Endothelial cell of umbilical vein (primary cell): ENCODE results near the gene CAND2.

Experiments used
- CTCF ChIP-seq, 2 donors: IDR thresholded peaks; 1 replicate in 1 of 2; 2 replicates in 1 of 2; pipeline ENCODE4 v1.5.1; 2011; ENCODE audit warnings: low read length in 2 of 2, mild to moderate bottlenecking in 2 of 2, moderate library complexity in 2 of 2, control low read depth in 1 of 2, inconsistent platforms in 1 of 2, low read depth in 1 of 2; ENCODE audit not compliant: insufficient read depth in 1 of 2; ENCODE audit errors: extremely low read depth in 1 of 2
- EZH2 ChIP-seq: IDR thresholded peaks from 2 replicates; pipeline ENCODE4 v1.6.1; 2012; ENCODE audit warnings: borderline replicate concordance, low read depth, mild to moderate bottlenecking, moderate library complexity, low read length, inconsistent platforms; ENCODE audit not compliant: severe bottlenecking
- JUN ChIP-seq: IDR thresholded peaks from 2 replicates; pipeline ENCODE4 v1.6.1; 2011; ENCODE audit warnings: borderline replicate concordance, low read depth; ENCODE audit not compliant: insufficient read length, insufficient read depth
- MAX ChIP-seq: IDR thresholded peaks from 2 replicates; pipeline ENCODE4 v1.6.1; 2011; ENCODE audit not compliant: insufficient read depth, insufficient read length
- POLR2A ChIP-seq: IDR thresholded peaks from 2 replicates; pipeline ENCODE4 v1.6.1; 2012; ENCODE audit warnings: low read depth, mild to moderate bottlenecking, control low read depth, low read length
- POLR2AphosphoS5 ChIP-seq: IDR thresholded peaks from 2 replicates; pipeline ENCODE4 v1.6.1; 2012; ENCODE audit warnings: low read depth, mild to moderate bottlenecking, control low read depth, low read length, moderate library complexity; ENCODE audit not compliant: insufficient read depth

- no peak for TF ChIP-seq CTCF (IDR thresholded peaks at IDR 0.05; ENCODE audit: extremely low read depth in 1 of 2, insufficient read depth in 1 of 2, low read depth in 1 of 2, low read length in 2 of 2)
- TF ChIP-seq EZH2: no peak
- TF ChIP-seq POLR2AphosphoS5: no peak
- TF ChIP-seq MAX: no peak
- no peak for TF ChIP-seq POLR2A
- no peak for TF ChIP-seq JUN
Measured at GRCh38 chr3:12856626-12857025, 60.1 kb downstream of the CAND2 start.
